GM19035 (cell line): ENCODE data around the gene SYCN.
"Not testable (repeated sequence)": the region's sequence is repeated elsewhere in the genome, so short reads cannot be mapped to it uniquely, and the experiment has no call there.

Experiments used
- ATAC-seq: cut with Tn5 transposase; IDR thresholded peaks from one replicate; pipeline ENCODE4 v1.9.1; 2021; ENCODE audit not compliant: unreplicated experiment

SYCN gene

GRCh38 chr19:39203372-39204341 lies at the start of gene SYCN:
TSS of gene SYCN (minus strand) at chr19:39204263. CDS start at chr19:39204254, 9 bp downstream.
- no peak for ATAC-seq

GRCh38 chr19:39253374-39254149 lies 49.5 kb upstream of the SYCN start:
- ATAC-seq = no peak

- no peak for ATAC-seq
Observed at GRCh38 chr19:39252458-39252857, 48.4 kb upstream of the SYCN start.

GRCh38 chr19:39251846-39252245 lies 47.8 kb upstream of the SYCN start:
- no peak for ATAC-seq

GRCh38 chr19:39251081-39251480 lies 47.0 kb upstream of the SYCN start:
- no peak for ATAC-seq

- no peak for ATAC-seq
Observed at GRCh38 chr19:39248806-39249205, 44.7 kb upstream of the SYCN start, which contains the start of gene IFNL4. TSS of gene IFNL4 (minus strand) at chr19:39248856.

- ATAC-seq = no peak
Observed at GRCh38 chr19:39247701-39248664, 43.9 kb upstream of the SYCN start.

GRCh38 chr19:39246951-39247669 lies 43.0 kb upstream of the SYCN start:
- no peak for ATAC-seq

- ATAC-seq = not testable (repeated sequence)
Observed at GRCh38 chr19:39245166-39245565, 41.1 kb upstream of the SYCN start.

GRCh38 chr19:39244410-39245100 lies 40.5 kb upstream of the SYCN start, which contains the start of gene IFNL3:
TSS of gene IFNL3 (minus strand) at chr19:39245006. CDS start at chr19:39244967, 39 bp downstream.
- ATAC-seq = not testable (repeated sequence)

- ATAC-seq = not testable (repeated sequence)
Observed at GRCh38 chr19:39243741-39244140, 39.7 kb upstream of the SYCN start.

GRCh38 chr19:39240421-39240820 lies 36.4 kb upstream of the SYCN start:
- no peak for ATAC-seq

GRCh38 chr19:39238944-39239343 lies 34.9 kb upstream of the SYCN start:
- no peak for ATAC-seq

GRCh38 chr19:39238209-39238608 lies 34.1 kb upstream of the SYCN start:
- ATAC-seq = no peak

GRCh38 chr19:39237200-39238184 lies 33.4 kb upstream of the SYCN start:
- ATAC-seq = peak; percentile 68

- ATAC-seq = no peak
Observed at GRCh38 chr19:39236527-39236926, 32.5 kb upstream of the SYCN start.

GRCh38 chr19:39232708-39233107 lies 28.6 kb upstream of the SYCN start:
- ATAC-seq = no peak
